H9 (cell line): ENCODE data around the gene NRXN3. TPM values are rescaled to one million over a fixed set of nuclear protein-coding genes. Genes with fewer than 3 reads are reported as not detected.

ENCODE experiments used
- DNase-seq: peaks from one replicate; pipeline ENCODE4 v3.0.0-alpha.2; 2017
- H2AFZ ChIP-seq: one replicate; pipeline ENCODE4 v1.6.1; 2013; ENCODE audit warnings: mild to moderate bottlenecking, low read length, control low read depth, moderate library complexity
- H2AK5ac ChIP-seq: 2 replicates; pipeline ENCODE4 v1.6.1; 2013; ENCODE audit warnings: low read length, control low read depth, mixed read lengths; ENCODE audit not compliant: insufficient read length
- H2BK120ac ChIP-seq: one replicate; pipeline ENCODE4 v1.6.1; 2013; ENCODE audit warnings: low read depth, mild to moderate bottlenecking, low read length, control low read depth, inconsistent platforms; ENCODE audit not compliant: poor library complexity, severe bottlenecking
- H2BK12ac ChIP-seq: 2 replicates; pipeline ENCODE4 v1.6.1; 2013; ENCODE audit warnings: low read length, control low read depth, mixed read lengths, low read depth; ENCODE audit not compliant: insufficient read length
- H2BK15ac ChIP-seq: 2 replicates; pipeline ENCODE4 v1.6.1; 2013; ENCODE audit warnings: low read depth, low read length, control low read depth
- H2BK20ac ChIP-seq: one replicate; pipeline ENCODE4 v1.6.1; 2013; ENCODE audit warnings: low read depth, mild to moderate bottlenecking, low read length, control low read depth, inconsistent platforms; ENCODE audit not compliant: poor library complexity, severe bottlenecking
- H2BK5ac ChIP-seq: 2 replicates; pipeline ENCODE4 v1.6.1; 2013; ENCODE audit warnings: low read length, control low read depth, mixed read lengths; ENCODE audit not compliant: insufficient read length
- H3K14ac ChIP-seq: 2 replicates; pipeline ENCODE4 v1.6.1; 2013; ENCODE audit warnings: low read length, control low read depth; ENCODE audit not compliant: insufficient read depth
- H3K18ac ChIP-seq: 2 replicates; pipeline ENCODE4 v1.6.1; 2013; ENCODE audit warnings: low read depth, mild to moderate bottlenecking, mixed read lengths, low read length, control low read depth; ENCODE audit not compliant: insufficient read length
- H3K23ac ChIP-seq: 2 replicates; pipeline ENCODE4 v1.6.1; 2013; ENCODE audit warnings: low read length, control low read depth, mixed read lengths, low read depth; ENCODE audit not compliant: insufficient read length
- H3K23me2 ChIP-seq: 2 replicates; pipeline ENCODE4 v1.6.1; 2013; ENCODE audit warnings: low read depth, mild to moderate bottlenecking, mixed read lengths, low read length, control low read depth; ENCODE audit not compliant: insufficient read length, poor library complexity, severe bottlenecking
- H3K27ac ChIP-seq: 2 replicates; pipeline ENCODE4 v1.5.1; 2013; ENCODE audit warnings: low read length, control low read depth, mixed read lengths, low read depth; ENCODE audit not compliant: insufficient read length
- H3K27me3 ChIP-seq: 2 replicates; pipeline ENCODE4 v1.6.1; 2013; ENCODE audit warnings: low read length, control low read depth, inconsistent platforms; ENCODE audit not compliant: insufficient read depth
- H3K4ac ChIP-seq: 2 replicates; pipeline ENCODE4 v1.6.1; 2013; ENCODE audit warnings: low read depth, mild to moderate bottlenecking, control low read depth, inconsistent platforms, low read length, moderate library complexity
- H3K4me1 ChIP-seq: 2 replicates; pipeline ENCODE4 v1.6.1; 2013; ENCODE audit warnings: low read length, control low read depth, inconsistent platforms; ENCODE audit not compliant: insufficient read depth
- H3K4me2 ChIP-seq: 2 replicates; pipeline ENCODE4 v1.6.1; 2013; ENCODE audit warnings: low read length, control low read depth, mixed read lengths; ENCODE audit not compliant: insufficient read length, insufficient read depth
- H3K56ac ChIP-seq: 2 replicates; pipeline ENCODE4 v1.6.1; 2013; ENCODE audit warnings: low read depth, mild to moderate bottlenecking, mixed read lengths, low read length, control low read depth; ENCODE audit not compliant: insufficient read length
- H3K79me1 ChIP-seq: 2 replicates; pipeline ENCODE4 v1.6.1; 2013; ENCODE audit warnings: low read depth, mild to moderate bottlenecking, moderate library complexity, low read length, control low read depth, inconsistent platforms; ENCODE audit not compliant: insufficient read depth, poor library complexity, severe bottlenecking
- H3K79me2 ChIP-seq: 2 replicates; pipeline ENCODE4 v1.6.1; 2013; ENCODE audit warnings: low read length, control low read depth, inconsistent platforms; ENCODE audit not compliant: insufficient read depth
- H3K9ac ChIP-seq: 2 replicates; pipeline ENCODE4 v1.6.1; 2013; ENCODE audit warnings: low read length, control low read depth, mixed read lengths; ENCODE audit not compliant: insufficient read length; ENCODE audit errors: extremely low read depth
- H3K9me3 ChIP-seq: one replicate; pipeline ENCODE4 v1.6.1; 2013; ENCODE audit warnings: low read depth, low read length, inconsistent platforms; ENCODE audit not compliant: control insufficient read depth
- H3T11ph ChIP-seq: one replicate; pipeline ENCODE4 v1.6.1; 2013; ENCODE audit warnings: mild to moderate bottlenecking, low read length, control low read depth, inconsistent platforms
- H4K20me1 ChIP-seq: one replicate; pipeline ENCODE4 v1.6.1; 2013; ENCODE audit not compliant: control insufficient read depth, insufficient read length, insufficient read depth
- H4K5ac ChIP-seq: 2 replicates; pipeline ENCODE4 v1.6.1; 2013; ENCODE audit warnings: low read depth, mild to moderate bottlenecking, mixed read lengths, low read length, control low read depth; ENCODE audit not compliant: insufficient read length
- H4K8ac ChIP-seq: replicated peaks from 2 replicates; pipeline ENCODE4 v1.6.1; 2013; ENCODE audit warnings: low read length, control low read depth, mixed read lengths, low read depth; ENCODE audit not compliant: insufficient read length
- H4K91ac ChIP-seq: 2 replicates; pipeline ENCODE4 v1.6.1; 2013; ENCODE audit warnings: low read depth, mild to moderate bottlenecking, moderate library complexity, mixed read lengths, low read length, control low read depth; ENCODE audit not compliant: insufficient read length
- H3K27ac Mint-ChIP-seq, 3 experiments: 2 replicates in 2 of 3; 3 replicates in 1 of 3; pipeline ENCODE4 v1.8.0; 2020 to 2021; ENCODE audit warnings: mixed read lengths in 3 of 3, mild to moderate bottlenecking in 1 of 3, moderate library complexity in 1 of 3
- H3K27me3 Mint-ChIP-seq: 2 replicates; pipeline ENCODE4 v1.8.0; 2021; ENCODE audit warnings: low read depth, mild to moderate bottlenecking, moderate library complexity, mixed read lengths
- H3K36me3 Mint-ChIP-seq, 3 experiments: 2 replicates in 2 of 3; 3 replicates in 1 of 3; pipeline ENCODE4 v1.8.0; 2020 to 2021; ENCODE audit warnings: low read depth in 3 of 3, mixed read lengths in 3 of 3; ENCODE audit not compliant: insufficient read depth in 1 of 3
- H3K4me1 Mint-ChIP-seq, 2 experiments: 2 replicates each; pipeline ENCODE4 v1.8.0; 2020; ENCODE audit warnings: mixed read lengths in 2 of 2
- H3K4me3 Mint-ChIP-seq, 2 experiments: 2 replicates in 1 of 2; 3 replicates in 1 of 2; pipeline ENCODE4 v1.8.0; 2020 to 2021; ENCODE audit warnings: mild to moderate bottlenecking in 2 of 2, mixed read lengths in 2 of 2, moderate library complexity in 1 of 2
- H3K9me3 Mint-ChIP-seq, 2 experiments: 2 replicates in 1 of 2; 3 replicates in 1 of 2; pipeline ENCODE4 v1.8.0; 2020; ENCODE audit warnings: mild to moderate bottlenecking in 2 of 2, mixed read lengths in 2 of 2, moderate library complexity in 1 of 2
- CTCF ChIP-seq: fragments of 200-600 bp; sonication (generic); conservative IDR thresholded peaks from 3 replicates; pipeline ENCODE4 v1.8.0; 2021; ENCODE audit warnings: antibody characterized with exemption, mild to moderate bottlenecking
- WGBS: extraction: QIAGEN DNeasy Blood & Tissue Kit; methylation state at CpG from one replicate; pipeline ENCODE4 v1.1.7; 2013; ENCODE audit warnings: missing lambda C conversion rate, low lambda C conversion rate, mixed read lengths; ENCODE audit not compliant: insufficient read length; ENCODE audit errors: extremely low coverage; 5-methylcytosine and 5-hydroxymethylcytosine counted together
- total RNA-seq: library from RNA; stranded (reverse); gene quantifications from 2 replicates; pipeline ENCODE4 v1.2.1, GENCODE V29; 2021

NRXN3 gene
- total RNA-seq, 1 experiment from 2014 or later: 1.8 TPM

- Histone ChIP-seq H3K18ac (no peak overlapping the region), H3K23me2 (no peaks in the 10 kb centered on the region), H3K27ac (no peak overlapping the region), H2BK20ac (no peak overlapping the region), H3T11ph (no peak overlapping the region), H3K79me2 (no peaks in the 10 kb centered on the region), H3K14ac (no peak overlapping the region), H3K9me3 (no peaks in the 10 kb centered on the region), H3K4me2 (no peak overlapping the region), H2BK15ac (no peak overlapping the region), H3K27me3 (no peaks in the 10 kb centered on the region), H3K23ac (no peak overlapping the region), H3K9ac (no peak overlapping the region), H3K4ac (no peak overlapping the region), H2BK12ac (no peak overlapping the region), H4K20me1 (no peaks in the 10 kb centered on the region), H3K79me1 (no peaks in the 10 kb centered on the region), H2AFZ (no peak overlapping the region), H4K5ac (no peak overlapping the region), H3K4me1 (no peaks in the 10 kb centered on the region), H4K91ac (no peak overlapping the region), H2BK120ac (no peak overlapping the region), H4K8ac (no peak overlapping the region), H3K56ac (no peak overlapping the region), H2AK5ac (no peak overlapping the region), H2BK5ac (no peak overlapping the region)
- no peak for TF ChIP-seq CTCF
- H3K27me3 Mint-ChIP-seq: no peaks in the 10 kb centered on the region
- H3K4me1 Mint-ChIP-seq: peaks cover 26 to 28% of the 10 kb centered on the region in 2 experiments
- no peaks in the 10 kb centered on the region for H3K9me3 Mint-ChIP-seq
- DNase-seq: no peak
- H3K36me3 Mint-ChIP-seq: no peaks in the 10 kb centered on the region
- H3K27ac Mint-ChIP-seq: no peak overlapping the region
- H3K4me3 Mint-ChIP-seq: no peak overlapping the region
- WGBS: no CpG with 5 or more reads among the region's 3 CpGs
Measured at GRCh38 chr14:79411403-79412174, 1241.4 kb downstream of the NRXN3 start.
